Fibroblast of skin of right quadriceps (primary cell): ENCODE data around the gene C8G.

Experiments
- DNase-seq: peaks from one replicate; pipeline ENCODE4 v3.0.0-alpha.2; 2013

Gene C8G

GRCh38 chr9:136921307-136921706 lies 23.7 kb upstream of the C8G start:
- no peak for DNase-seq

- no peak for DNase-seq
These were observed 23.3 kb upstream of the C8G start for GRCh38 chr9:136921718-136922117.

DNA sequence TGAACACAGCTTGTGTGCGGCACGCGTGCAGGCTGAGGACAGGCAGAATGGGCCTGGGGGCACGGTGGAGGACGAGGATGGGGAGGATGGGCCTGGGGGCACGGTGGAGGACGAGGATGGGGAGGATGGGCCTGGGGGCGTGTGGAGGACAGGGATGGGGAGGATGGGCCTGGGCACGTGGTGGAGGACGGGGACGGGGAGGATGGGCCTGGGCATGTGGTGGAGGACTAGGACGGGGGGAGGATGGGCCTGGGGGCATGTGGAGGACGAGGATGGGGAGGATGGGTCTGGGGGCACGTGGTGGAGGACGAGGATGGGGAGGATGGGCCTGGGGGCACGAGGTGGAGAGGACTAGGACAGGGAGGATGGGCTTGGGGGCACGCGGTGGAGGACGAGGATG lies 22.5 kb upstream of the C8G start:
- no peak for DNase-seq

GRCh38 chr9:136923881-136924280 lies 21.2 kb upstream of the C8G start:
- DNase-seq: no peak

DNA sequence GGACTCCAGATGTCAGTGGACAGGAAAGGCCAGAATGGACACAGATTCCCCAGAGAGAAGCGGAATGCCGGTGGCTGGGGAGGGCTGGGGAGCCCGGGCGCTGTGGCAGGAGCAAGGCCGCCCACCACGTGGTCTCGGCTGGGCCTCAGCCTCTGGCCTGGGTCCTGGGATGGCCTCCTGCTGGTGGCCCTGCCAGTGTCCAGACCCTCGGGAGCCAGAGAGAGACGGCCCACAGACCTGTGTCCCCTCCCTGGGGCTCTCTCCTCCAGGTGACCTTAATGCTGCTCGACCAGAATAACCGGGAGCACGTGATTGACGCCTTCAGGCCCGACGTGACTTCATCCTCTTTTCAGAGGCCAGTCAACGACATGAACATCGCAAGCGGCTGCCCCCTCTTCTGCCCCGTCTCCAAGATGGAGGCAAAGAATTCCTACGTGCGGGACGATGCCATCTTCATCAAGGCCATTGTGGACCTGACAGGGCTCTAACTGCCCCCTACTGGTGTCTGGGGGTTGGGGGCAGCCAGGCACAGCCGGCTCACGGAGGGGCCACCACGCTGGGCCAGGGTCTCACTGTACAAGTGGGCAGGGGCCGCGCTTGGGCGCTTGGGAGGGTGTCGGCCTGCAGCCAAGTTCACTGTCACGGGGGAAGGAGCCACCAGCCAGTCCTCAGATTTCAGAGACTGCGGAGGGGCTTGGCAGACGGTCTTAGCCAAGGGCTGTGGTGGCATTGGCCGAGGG lies 19.5 kb upstream of the C8G start:
- DNase-seq: no peak

GRCh38 chr9:136926154-136926704 lies 18.8 kb upstream of the C8G start:
- no peak for DNase-seq

- DNase-seq: no peak
These were observed 18.3 kb upstream of the C8G start for GRCh38 chr9:136926749-136927148.

GRCh38 chr9:136927343-136928271 lies 17.4 kb upstream of the C8G start:
- DNase-seq: no peak

GRCh38 chr9:136928591-136928990 lies 16.5 kb upstream of the C8G start:
- no peak for DNase-seq

DNA sequence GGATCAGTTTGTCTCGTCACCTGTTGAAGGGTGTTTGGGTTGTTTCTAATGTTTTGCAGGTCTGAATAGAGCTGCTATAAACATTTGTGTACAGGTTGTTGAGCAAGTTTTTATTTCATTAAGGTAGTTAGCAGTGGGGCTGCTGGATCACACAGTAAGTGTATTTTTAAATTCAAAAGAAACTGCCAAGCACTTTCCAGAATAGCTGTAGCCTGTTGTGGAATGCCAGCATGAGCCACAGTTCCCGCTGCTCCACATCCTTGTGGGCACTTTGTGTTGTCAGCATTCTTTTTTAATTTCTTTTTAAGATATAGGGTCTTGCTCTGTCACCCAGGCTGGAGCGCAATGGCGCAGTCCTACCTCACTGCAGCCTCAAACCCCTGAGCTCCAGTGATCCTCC lies 15.0 kb upstream of the C8G start:
- no peak for DNase-seq

DNA sequence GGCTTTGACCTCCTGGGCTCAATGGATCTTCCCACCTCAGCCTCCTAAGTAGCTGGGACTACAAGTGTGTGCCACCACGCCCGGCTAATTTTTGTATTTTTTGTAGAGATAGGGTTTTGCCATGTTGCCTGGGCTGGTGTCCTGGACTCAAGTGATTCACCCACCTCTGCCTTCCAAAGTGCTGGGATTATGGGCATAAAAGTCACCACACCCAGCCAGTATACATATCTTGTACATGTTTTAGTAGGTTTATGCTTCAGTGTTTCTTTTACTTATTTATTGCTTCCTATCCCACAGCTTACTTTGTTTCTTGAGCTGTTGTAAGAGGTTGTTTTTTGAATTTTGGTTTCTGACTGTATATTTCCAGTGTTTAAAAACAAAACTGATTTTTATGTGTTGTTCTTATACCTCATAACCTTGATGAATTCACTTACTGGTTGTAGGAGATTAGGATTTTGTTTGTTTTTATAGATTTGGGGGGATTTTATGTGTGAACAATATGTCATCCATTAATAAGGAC lies 13.4 kb upstream of the C8G start:
- DNase-seq: no peak

DNA sequence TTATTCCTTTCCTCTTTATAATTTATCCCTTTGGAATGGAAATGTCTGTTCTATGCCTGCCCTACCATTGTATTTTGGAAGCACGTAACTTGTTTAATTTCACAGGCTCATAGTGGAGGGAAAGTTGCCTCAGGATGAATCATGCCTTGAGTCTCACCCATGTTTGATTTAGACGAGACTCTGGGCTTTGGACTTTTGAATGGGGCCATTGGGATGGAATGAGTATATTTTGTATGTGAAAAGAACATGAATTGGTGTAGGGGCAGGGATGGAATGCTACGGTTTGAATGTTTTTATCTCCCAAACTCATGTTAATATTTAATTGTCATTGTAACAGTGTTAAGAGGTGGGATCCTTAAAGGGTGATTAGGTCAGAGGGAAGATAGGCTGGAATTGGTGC lies 10.8 kb upstream of the C8G start:
- no peak for DNase-seq

DNA sequence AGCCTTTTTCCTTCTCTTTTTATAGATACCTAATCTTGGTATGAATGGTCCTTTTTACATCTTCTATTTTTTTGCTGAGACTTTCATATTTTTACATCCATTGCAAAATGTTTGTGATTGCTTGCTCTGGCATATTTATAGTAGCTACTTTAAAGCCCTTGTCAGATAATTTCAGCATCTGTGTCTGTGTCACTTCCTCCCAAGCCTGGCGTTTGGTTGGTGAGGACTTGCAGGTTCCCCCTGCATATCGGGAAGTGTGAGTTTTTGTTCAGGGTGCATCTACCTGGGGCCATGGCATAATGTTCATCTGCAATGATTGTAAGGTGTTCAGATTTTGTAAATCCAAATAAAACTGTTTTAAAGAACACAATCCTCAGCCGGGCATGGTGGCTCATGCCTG lies 9.4 kb upstream of the C8G start:
- no peak for DNase-seq

GRCh38 chr9:136936645-136937170 lies 8.3 kb upstream of the C8G start:
- no peak for DNase-seq

- no peak for DNase-seq
These were observed 7.6 kb upstream of the C8G start for GRCh38 chr9:136937186-136938001.

DNA sequence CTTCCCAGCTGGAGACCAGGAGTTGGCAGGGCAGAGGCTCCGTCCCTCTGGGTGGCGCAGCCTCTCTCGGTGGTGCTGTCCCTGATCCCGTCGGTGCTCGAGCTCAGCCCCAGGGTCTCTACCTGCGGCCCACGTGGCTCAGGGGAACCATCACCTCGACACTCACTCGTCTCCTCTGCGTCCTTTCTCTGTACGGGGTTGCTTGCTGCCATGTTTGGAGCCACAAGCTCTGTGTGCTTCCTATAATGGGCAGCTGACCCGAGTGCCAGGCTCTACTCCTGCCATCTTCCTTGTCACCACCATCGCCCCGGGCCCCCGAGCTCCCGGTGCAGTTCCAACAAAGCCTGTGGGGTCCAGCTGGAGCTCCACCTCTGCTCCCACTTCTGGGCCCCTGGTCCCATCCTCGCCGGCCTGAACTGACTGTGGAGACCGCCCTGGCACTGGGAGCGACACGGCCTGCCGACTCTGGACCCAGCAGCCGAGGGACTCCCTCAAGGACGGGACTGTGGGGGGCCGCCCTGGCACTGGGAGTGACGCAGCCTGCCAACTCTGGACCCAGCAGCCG lies 5.5 kb upstream of the C8G start:
- DNase-seq: no peak

DNA sequence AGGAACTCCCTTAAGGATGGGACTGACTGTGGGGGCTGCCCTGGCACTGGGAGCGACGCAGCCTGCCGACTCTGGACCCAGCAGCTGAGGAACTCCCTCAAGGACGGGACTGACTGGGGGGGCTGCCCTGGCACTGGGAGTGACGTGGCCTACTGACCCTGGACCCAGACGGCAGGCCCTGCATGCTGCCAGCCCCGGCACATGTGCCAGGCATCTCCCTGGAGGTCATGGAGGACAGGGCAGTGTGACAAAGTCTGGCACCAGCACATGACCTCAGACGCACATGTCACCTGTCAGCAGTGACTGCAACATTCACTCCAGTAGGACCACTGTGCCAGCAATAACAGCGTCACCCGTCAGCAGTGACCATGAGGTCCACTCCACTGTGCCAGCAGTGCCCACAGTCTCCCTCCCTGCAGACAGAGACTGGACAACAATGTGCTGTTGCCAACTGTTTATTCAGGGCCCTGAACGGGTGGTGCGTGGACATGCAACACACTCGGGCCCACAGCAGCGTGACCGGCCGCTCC lies 5.0 kb upstream of the C8G start:
- no peak for DNase-seq

- DNase-seq: no peak
These were observed 4.4 kb upstream of the C8G start for GRCh38 chr9:136940526-136941230.

DNA sequence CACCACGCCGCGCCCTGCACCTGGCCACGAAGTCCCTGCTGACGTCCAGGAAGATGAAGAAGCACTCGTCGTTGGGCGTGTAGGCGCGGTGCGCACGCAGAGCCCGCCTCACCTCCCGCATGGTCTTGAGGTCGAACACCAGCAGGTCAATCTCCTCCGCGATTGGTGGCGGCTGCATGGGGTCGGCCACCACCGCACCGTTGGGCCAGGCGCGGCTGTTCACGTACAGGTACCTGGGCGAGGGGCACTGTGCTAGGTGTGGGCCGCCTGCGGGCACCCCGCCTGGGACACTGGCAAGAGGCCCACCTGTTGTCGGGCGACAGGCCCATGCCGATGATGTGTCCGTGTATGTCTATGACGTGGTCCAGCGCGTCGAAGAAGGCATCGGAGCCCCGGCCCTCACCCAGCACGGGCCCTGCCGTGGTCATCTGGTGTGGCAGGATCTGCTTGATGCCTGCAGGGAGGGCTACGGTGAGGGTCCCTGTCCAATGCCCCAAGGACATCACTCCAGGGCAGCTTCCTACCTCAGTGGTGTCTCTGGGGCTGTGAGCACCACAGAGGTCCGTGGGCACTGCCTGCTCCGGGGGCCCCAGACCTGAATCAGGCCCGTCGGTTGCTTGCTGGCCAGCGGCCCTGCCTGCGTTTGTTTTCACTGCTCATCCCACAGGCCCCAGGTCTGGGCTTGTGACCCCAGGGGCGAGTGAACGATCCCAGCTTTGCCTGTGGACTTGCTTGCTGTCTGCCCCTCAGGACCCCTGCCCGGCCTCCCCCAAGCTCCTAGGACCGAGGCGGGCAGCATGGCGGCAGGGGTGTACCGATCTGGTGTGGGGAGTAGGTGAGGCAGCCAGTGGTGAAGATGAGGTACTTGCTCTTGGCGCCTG lies 3.6 kb upstream of the C8G start:
- DNase-seq: no peak
